ENCODE measurements around the gene PAX8.

GRCh38 chr2:113167115-113167932 lies 111.4 kb downstream of the PAX8 start:
- no peak for TF ChIP-seq CTCF (conservative IDR thresholded peaks at IDR 0.05 in 1 of 2, IDR thresholded peaks at IDR 0.05 in 1 of 2; ENCODE audit: extremely low read depth in 1 of 2, insufficient read depth in 1 of 2, low read depth in 1 of 2, low read length in 2 of 2)
- no peak for TF ChIP-seq EZH2 (IDR thresholded peaks at IDR 0.05; ENCODE audit: borderline replicate concordance, low read length)
